Erythroblast (primary cell): ENCODE results near the gene F2RL2.

Source experiments
- GATA1 ChIP-seq: IDR thresholded peaks from 2 replicates; pipeline ENCODE4 v1.6.1; 2011; ENCODE audit warnings: low read depth, mild to moderate bottlenecking, control low read depth, low read length, moderate library complexity
- POLR2A ChIP-seq: IDR thresholded peaks from 2 replicates; pipeline ENCODE4 v1.6.1; 2011; ENCODE audit warnings: mild to moderate bottlenecking, low read length

- TF ChIP-seq POLR2A (no peak), GATA1 (no peak)
Observed at GRCh38 chr5:76592692-76593091, 30.5 kb downstream of the F2RL2 start.
